ENCODE results near the gene GMIP.

Gene GMIP

DNA sequence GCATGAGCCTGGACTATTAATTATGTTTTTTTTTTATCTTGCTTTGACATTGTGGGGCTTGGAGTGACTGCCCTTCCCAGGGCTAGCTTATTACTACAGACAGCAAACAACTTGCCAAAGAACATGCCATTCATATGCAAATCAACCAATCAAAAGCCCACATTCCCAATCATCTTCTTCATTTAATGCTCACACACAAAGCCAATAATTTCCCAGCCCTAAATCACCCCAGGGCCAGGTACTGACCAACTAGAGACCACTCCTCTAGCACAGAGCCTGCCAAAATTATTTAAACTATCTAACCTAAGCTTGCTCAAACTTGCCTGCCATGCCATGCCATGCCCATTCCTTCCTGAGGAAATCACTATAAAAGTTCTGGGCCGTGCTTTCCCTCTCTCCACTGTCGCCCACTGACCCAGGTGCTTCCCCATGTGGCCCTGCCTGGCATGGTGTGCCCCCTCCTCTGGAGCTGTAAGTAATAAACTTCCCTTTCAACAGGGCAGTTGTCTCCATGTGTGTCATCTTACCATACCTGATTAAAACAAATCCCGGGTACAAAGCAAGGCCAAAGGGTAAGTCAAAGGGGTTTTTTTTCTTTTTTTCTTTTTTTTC is 40.6 kb downstream of the GMIP start:
- no peak for DNase-seq

DNA sequence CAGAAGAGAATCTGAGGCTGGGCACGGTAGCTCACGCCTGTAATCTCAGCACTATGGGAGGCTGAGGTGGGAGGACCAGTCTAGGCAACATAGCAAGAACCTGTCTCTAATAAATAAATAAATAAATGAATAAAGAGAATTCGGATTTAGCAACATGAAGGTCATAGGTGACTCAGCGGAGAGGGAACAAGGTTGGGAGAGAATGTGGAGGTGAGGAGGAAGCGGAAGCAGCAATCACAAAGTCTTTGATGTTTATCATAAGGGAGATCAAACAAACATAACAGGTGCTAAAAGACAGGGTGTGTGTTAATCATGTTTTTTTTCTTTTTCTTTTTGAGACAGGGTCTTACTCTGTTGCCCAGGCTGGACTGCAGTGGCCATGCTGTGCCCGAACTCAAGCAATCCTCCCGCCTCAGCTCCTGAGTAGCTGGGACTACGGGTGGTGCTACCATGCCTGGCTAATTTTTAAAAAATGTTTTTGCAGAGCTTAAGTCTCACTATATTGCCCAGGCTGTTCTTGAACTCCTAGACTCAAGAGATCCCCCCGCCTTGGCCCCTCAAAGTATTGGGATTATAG is 41.2 kb downstream of the GMIP start:
- DNase-seq, result no peak

DNA sequence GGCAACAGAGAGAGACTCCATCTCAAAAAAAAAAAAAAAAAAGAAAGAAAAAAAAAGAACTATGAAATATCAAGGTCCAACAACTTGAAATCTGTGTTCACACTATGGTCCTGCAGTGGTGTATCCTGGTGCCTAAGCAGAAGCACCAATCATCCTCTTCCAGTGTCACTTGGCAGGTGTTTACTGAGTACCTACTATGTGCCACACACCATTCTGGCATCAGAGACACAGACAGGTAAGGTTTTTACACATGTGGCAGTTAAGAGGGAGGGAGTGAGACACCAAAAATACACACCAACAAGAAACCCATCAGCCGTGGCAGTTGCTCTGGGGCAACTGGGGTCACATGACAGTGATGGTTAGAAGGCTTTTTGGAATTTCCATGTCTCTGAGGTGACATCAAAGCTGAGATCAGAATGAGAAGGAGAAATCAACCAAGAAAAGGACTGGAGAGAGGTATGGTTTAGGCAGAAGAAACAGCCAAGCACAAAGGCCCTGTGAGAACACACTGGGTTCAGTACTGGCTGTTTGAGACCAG is 42.6 kb downstream of the GMIP start:
- no peak for DNase-seq

GRCh38 chr19:19598728-19599451 is 44.6 kb downstream of the GMIP start:
- peak in 1 of 2 donors; percentile 44 for DNase-seq

DNA sequence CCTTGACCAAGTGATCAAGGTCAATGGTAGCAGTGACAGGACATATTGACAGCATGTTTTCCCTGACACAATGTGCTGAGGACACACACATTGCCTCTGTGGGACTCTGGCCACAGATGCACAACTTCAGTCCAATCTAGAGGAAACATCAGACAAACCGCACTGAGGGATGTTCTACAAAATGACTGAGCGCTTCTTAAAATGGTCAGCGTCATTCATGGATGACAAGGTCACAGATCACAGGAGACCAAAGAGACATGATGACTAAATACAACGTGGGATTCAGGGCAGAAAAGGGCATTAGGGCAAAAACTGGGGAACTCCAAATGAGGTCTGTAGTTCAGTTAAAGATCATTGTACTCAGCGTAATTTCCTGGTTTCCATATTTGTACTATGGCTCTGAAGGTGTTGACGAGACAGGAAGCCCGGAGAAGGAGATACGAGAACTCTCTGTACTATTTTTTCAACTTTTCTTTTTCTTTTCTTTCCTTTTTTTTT is 45.6 kb downstream of the GMIP start:
- DNase-seq, result peak in 1 of 2 donors; percentile 51

DNA sequence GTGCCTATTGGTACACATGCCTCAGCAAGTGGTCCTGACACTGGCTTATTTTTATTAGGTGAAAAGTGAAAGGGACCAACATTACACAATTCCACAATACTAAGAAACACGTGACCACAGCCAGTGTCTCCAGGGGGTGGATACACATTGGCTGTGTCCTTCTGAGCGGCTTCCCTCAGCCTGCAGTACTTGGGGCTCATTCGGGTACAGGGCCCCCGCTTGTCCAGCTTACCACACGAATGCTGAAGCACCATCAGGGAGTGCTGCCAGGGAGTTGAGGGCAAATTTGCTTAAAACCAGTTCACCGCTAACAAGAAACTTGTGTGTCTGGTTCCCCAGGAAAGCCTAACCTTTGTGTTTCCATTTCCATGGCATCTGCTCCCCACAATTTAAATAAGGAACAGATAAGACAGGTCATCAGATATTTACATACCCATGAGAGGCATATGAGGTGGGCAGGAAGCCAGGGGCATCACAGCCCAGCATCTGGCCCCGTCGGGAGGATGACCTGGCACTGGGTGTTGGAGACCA is 48.2 kb downstream of the GMIP start:
- DNase-seq, result no peak

- no peak for DNase-seq
Measured at GRCh38 chr19:19594381-19594780, 49.1 kb downstream of the GMIP start.

DNA sequence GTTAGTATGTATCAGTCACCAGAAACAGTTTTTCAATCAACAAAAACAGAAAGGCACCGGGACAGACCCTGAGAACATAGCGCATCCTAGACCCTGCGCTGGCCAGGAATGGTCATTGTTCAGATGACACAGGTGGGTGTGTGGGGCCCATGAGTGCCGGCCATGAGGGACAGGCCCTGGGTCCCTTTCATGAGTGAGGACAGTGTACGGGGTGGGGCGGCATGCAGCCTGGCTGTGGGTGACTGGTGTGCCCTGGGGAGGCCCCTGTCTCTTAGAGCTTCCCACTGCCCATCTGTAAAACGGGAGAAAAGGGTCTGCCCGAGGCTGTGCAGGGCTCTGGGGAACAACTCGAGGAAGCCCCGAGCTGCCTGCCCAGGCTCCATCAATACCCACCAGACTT is 50.8 kb downstream of the GMIP start:
- DNase-seq, result no peak

DNA sequence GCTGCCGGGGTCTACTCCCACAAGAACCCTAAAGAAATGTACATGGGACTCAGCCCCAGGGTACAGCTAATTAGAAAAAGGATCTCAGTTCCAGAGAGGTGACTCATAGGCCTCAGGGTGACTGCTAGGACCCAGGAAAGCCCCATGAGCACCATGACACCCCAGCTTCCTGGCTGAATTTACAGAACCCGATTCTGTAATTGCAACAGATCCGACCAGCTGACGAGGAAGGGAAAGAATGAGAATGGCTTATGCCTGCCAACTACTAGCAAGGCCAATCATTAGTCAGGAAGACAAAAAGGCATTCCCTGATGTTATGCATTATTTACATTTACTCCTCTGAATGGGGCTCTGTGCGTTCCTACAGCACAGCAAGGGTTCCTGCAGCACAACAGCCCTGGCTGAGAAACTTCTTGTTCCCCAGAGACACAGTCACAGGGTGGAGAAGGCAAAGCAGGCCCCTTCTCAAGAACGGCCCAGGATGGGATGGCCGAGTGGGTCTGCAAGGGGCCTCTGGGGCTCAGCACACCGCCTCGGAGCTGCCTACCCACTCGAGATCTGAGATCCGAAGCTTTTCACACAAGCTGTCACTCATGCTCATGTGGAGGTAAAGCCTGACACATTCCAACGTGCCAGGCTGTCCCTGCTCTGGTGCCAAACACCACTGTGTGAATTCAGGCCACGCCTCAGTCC is 52.2 kb downstream of the GMIP start:
- DNase-seq, result peak; percentile 46 to 55

GRCh38 chr19:19588546-19588945 is 54.9 kb downstream of the GMIP start:
- DNase-seq, result no peak

GRCh38 chr19:19587771-19588170 is 55.7 kb downstream of the GMIP start:
- no peak for DNase-seq

GRCh38 chr19:19584356-19584755 is 59.1 kb downstream of the GMIP start:
- DNase-seq, result no peak

DNA sequence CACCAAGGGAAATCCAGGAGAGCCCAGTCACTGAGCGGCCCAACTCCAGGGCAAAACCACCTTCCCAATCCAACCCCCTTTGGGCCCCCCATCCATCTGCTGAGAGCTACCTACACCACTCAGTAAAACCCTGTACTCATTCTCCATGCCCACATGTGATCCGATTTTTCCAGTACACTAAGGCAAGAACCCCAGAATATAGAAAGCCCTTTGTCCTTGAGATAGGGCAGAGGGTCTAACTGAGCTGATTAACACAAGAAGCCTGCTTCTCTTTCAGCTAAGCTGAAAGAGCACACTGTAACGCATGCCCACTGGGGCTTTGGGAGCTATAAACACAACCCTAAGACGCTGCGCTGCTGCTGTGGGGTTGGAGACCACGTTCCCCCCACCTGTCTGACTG is 61.0 kb downstream of the GMIP start:
- DNase-seq, result no peak

- no peak for DNase-seq
Measured at GRCh38 chr19:19581391-19581790, 62.1 kb downstream of the GMIP start.

DNA sequence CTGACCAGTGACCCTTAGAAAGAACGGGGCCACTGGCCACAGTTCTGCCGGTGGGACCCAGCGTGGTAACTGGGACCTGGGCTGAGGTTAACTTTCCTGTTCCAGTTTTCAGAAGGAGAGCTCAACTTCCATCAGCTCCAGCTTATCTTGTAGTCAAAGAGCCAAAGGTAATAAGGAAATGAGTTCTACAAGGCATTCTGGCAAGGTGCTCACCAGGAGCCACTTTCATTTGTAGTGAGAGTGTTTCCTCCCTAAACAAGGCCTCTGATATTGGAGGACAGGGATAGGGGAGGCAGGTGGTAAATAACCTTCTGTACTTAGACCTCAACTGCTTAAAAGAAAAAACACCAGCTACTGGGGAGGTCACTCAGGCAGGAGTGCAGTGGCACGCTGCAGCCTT is 63.0 kb downstream of the GMIP start:
- DNase-seq, result no peak

DNA sequence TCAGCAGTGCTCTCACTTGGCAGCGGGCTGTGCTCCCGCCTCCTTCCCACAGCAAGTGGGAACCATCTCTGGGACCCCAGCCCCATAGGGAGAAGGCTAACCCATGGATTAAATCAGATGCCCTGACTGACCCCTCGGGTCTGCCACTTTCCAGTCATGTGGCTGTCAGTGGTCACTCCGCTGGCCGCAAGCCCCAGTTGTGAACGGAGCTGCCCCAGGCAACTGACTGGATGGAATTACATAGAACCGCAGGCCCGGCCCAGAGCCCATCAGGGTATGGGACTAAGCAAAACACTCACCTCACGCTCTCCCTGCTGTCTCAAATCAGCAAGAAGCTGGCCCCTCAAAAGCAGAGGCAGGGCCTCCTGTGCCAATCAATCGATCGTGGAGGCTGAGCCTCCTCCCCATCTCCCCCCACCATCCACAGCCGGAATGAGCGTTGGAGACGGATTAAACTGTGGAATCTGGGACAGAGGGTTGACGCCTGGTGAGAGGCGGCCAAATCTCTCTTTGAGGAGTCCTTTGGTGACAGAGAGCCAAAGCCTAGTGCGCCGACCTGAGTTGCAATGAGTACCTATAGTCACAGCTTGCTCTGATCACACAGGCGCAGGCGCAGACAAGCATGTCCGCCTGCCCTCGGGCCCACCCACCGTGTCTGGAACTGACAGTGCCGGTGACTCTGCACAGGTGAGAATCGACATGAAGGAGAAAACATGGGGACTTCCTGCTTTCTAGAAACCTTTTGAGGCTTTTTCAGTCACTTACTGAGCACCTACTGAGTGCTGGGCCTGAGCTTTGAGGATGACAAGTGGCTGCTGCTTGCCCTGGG is 63.7 kb downstream of the GMIP start:
- DNase-seq, result no peak
